Vagina (tissue), 2 donors: ENCODE results near the gene ASB6.

ENCODE experiments used
- POLR2AphosphoS5 ChIP-seq, 2 donors: sonication (generic); formaldehyde crosslinking; IDR thresholded peaks; one replicate each; pipeline ENCODE4 v1.9.0; 2017; ENCODE audit warnings: antibody characterized with exemption in 2 of 2, mild to moderate bottlenecking in 2 of 2, low read depth in 1 of 2; ENCODE audit not compliant: insufficient read depth in 1 of 2
- TF ChIP-seq, protein P1 (sequence below), 3 experiments: fragments of 450-650 bp in 2 of 3; fragments of 200-600 bp in 1 of 3; sonication (generic) in 1 of 3; IDR thresholded peaks; one replicate each; pipeline ENCODE4 v1.5.1; 2017 to 2019; ENCODE audit warnings: antibody characterized with exemption in 3 of 3, mild to moderate bottlenecking in 2 of 3, moderate library complexity in 2 of 3

DNA sequence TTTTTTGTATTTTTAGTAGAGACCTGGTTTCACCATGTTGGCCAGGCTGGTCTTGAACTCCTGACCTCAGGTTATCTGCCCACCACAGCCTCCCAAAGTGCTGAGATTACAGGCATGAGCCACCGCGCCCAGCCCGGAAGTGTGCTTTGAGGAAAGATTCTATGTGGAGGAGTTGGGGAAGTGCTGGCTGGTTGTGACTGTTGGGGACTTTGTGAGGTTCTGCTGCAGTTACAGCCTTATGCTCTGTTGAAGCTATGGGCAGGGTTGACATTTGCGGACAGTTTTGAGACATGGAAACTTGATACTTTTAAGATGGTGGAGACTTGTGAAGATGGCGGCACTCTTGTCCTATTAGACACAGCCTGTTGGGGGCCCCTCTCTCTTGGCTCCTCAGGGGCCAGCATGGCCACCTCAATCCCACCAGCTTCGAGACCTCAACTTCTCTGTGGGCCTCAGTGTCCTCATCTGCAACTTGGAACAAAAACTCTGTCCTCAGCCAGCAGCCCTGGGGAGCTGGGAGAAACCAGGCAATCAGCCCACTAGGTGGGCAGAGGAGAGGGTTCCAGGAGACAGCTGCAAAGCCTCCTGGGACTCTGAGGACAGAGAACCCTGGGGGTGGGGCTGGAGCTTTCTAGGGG is 45.9 kb downstream of the ASB6 start:
- TF ChIP-seq, protein P1, sequence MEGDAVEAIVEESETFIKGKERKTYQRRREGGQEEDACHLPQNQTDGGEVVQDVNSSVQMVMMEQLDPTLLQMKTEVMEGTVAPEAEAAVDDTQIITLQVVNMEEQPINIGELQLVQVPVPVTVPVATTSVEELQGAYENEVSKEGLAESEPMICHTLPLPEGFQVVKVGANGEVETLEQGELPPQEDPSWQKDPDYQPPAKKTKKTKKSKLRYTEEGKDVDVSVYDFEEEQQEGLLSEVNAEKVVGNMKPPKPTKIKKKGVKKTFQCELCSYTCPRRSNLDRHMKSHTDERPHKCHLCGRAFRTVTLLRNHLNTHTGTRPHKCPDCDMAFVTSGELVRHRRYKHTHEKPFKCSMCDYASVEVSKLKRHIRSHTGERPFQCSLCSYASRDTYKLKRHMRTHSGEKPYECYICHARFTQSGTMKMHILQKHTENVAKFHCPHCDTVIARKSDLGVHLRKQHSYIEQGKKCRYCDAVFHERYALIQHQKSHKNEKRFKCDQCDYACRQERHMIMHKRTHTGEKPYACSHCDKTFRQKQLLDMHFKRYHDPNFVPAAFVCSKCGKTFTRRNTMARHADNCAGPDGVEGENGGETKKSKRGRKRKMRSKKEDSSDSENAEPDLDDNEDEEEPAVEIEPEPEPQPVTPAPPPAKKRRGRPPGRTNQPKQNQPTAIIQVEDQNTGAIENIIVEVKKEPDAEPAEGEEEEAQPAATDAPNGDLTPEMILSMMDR (IDR thresholded peaks at IDR 0.05), result no peak
- no peak for TF ChIP-seq POLR2AphosphoS5 (IDR thresholded peaks at IDR 0.05; ENCODE audit: insufficient read depth in 1 of 2, low read depth in 1 of 2)
